ENCODE results near the gene RNF166. TPM values are rescaled to one million over a fixed set of nuclear protein-coding genes. Genes with fewer than 3 reads are reported as not detected.
"Not testable (repeated sequence)": the region's sequence is repeated elsewhere in the genome, so short reads cannot be mapped to it uniquely, and the experiment has no call there.

The RNF166 gene
- total and polyA plus RNA-seq, 5 experiments from 2014 or later = 79.4 to 230 (median 104) TPM

- ATAC-seq = peak; percentile 57 to 64
- Mint-ChIP-seq H3K36me3 (peaks cover 0 to 9% (median 4%) of the 10 kb centered on the region in 3 donors), H3K4me1 (peaks cover 9 to 48% (median 37%) of the 10 kb centered on the region in 4 donors), H3K27me3 (no peaks in the 10 kb centered on the region), H3K4me3 (peak overlapping the region; percentile 71 to 91 (median 84)), H3K9me3 (no peaks in the 10 kb centered on the region), H3K27ac (peak overlapping the region; percentile 90 to 98 (median 96))
- POLR2A ChIA-PET = interaction anchor here (0.7 to 6.0 kb wide), 10 partner anchors 10 to 176 kb away, joined by 3 to 100 read pairs (median 4); partner anchors contain the start of gene TRAPPC2L
- DNase-seq = peak in 9 of 10 donors; percentile 44 to 79 (median 62)
Measured at GRCh38 chr16:88681709-88682451, 24.3 kb downstream of the RNF166 start.

- Mint-ChIP-seq H3K27me3 (no peaks in the 10 kb centered on the region), H3K4me1 (peaks cover 9 to 48% (median 37%) of the 10 kb centered on the region in 4 donors), H3K9me3 (no peaks in the 10 kb centered on the region), H3K27ac (peak overlapping the region; percentile 90 to 98 (median 96)), H3K36me3 (peaks cover 0 to 9% (median 4%) of the 10 kb centered on the region in 3 donors), H3K4me3 (peak overlapping the region; percentile 48 to 91 (median 82))
- peak; percentile 18 to 26 for ATAC-seq
- DNase-seq = peak in 3 of 10 donors; percentile 53 to 55 (median 54)
- POLR2A ChIA-PET = interaction anchor here (0.7 to 6.0 kb wide), 12 partner anchors 9 to 176 kb away, joined by 3 to 100 read pairs (median 4); partner anchors contain the start of genes TRAPPC2L and ZC3H18
Measured at GRCh38 chr16:88681084-88681680, 25.0 kb downstream of the RNF166 start.

- ATAC-seq (no peak), DNase-seq (no peak)
- Mint-ChIP-seq H3K4me3 (peak overlapping the region; percentile 48 to 87 (median 78)), H3K27me3 (no peaks in the 10 kb centered on the region), H3K9me3 (no peaks in the 10 kb centered on the region), H3K27ac (peak overlapping the region in 9 of 10 donors; percentile 63 to 98 (median 95)), H3K36me3 (peaks cover 0 to 9% (median 4%) of the 10 kb centered on the region in 3 donors), H3K4me1 (peaks cover 9 to 48% (median 37%) of the 10 kb centered on the region in 4 donors)
- POLR2A ChIA-PET = interaction anchor here (0.5 to 6.0 kb wide), 13 partner anchors 8 to 177 kb away, joined by 3 to 100 read pairs (median 4); partner anchors contain the start of genes TRAPPC2L and ZC3H18
Measured at GRCh38 chr16:88680554-88681083, 25.6 kb downstream of the RNF166 start.

- Mint-ChIP-seq H3K4me1 (peaks cover 7 to 28% (median 24%) of the 10 kb centered on the region in 4 donors), H3K9me3 (no peaks in the 10 kb centered on the region), H3K4me3 (no peak overlapping the region), H3K36me3 (peaks cover 0 to 9% (median 4%) of the 10 kb centered on the region in 3 donors), H3K27me3 (no peaks in the 10 kb centered on the region), H3K27ac (peak overlapping the region in 1 of 10 donors; percentile 37)
- POLR2A ChIA-PET = interaction anchor here (0.5 to 6.0 kb wide), 4 partner anchors 23 to 815 kb away, joined by 3 to 100 read pairs (median 4); no protein-coding TSS in a partner anchor
- DNase-seq (no peak), ATAC-seq (no peak)
Measured at GRCh38 chr16:88678224-88678979, 27.8 kb downstream of the RNF166 start.

GRCh38 chr16:88677721-88678120, 28.5 kb downstream of the RNF166 start:
- Mint-ChIP-seq H3K4me3 (no peak overlapping the region), H3K9me3 (no peaks in the 10 kb centered on the region), H3K27me3 (no peaks in the 10 kb centered on the region), H3K27ac (no peak overlapping the region), H3K4me1 (peaks cover 7 to 26% (median 21%) of the 10 kb centered on the region in 4 donors), H3K36me3 (peaks cover 0 to 9% (median 4%) of the 10 kb centered on the region in 3 donors)
- no peak for DNase-seq
- no peak for ATAC-seq
- POLR2A ChIA-PET = interaction anchor here (0.5 to 0.6 kb wide), 2 partner anchors 799 to 815 kb away, joined by 3 read pairs; no protein-coding TSS in a partner anchor

GRCh38 chr16:88676502-88677242, 29.5 kb downstream of the RNF166 start:
- no peaks in the 10 kb centered on the region for H3K9me3 Mint-ChIP-seq
- H3K27me3 Mint-ChIP-seq = no peaks in the 10 kb centered on the region
- POLR2A ChIA-PET = no interaction called here
- no peak overlapping the region for H3K27ac Mint-ChIP-seq
- H3K36me3 Mint-ChIP-seq = peaks cover 0 to 9% (median 4%) of the 10 kb centered on the region in 3 donors
- H3K4me1 Mint-ChIP-seq = peaks cover 2 to 17% (median 11%) of the 10 kb centered on the region in 4 donors
- H3K4me3 Mint-ChIP-seq = no peak overlapping the region
- DNase-seq = no peak
- no peak for ATAC-seq

- ATAC-seq (no peak), DNase-seq (no peak)
- Mint-ChIP-seq H3K27me3 (no peaks in the 10 kb centered on the region), H3K4me1 (no peaks in the 10 kb centered on the region), H3K9me3 (no peaks in the 10 kb centered on the region), H3K27ac (peak overlapping the region in 1 of 10 donors; percentile 7), H3K36me3 (peaks cover 0 to 4% (median 0%) of the 10 kb centered on the region in 3 donors), H3K4me3 (no peak overlapping the region)
- POLR2A ChIA-PET = interaction anchor here (0.5 kb wide), 1 partner anchor 85 kb away, joined by 3 read pairs; no protein-coding TSS in a partner anchor
Measured at GRCh38 chr16:88673716-88674379, 32.4 kb downstream of the RNF166 start.

GRCh38 chr16:88672776-88673175, 33.4 kb downstream of the RNF166 start:
- ATAC-seq (no peak), DNase-seq (no peak)
- Mint-ChIP-seq H3K4me1 (no peaks in the 10 kb centered on the region), H3K27me3 (no peaks in the 10 kb centered on the region), H3K9me3 (no peaks in the 10 kb centered on the region), H3K27ac (no peak overlapping the region), H3K36me3 (peaks cover 0 to 3% (median 0%) of the 10 kb centered on the region in 3 donors), H3K4me3 (no peak overlapping the region)
- POLR2A ChIA-PET = interaction anchor here (1.2 kb wide), 1 partner anchor 9 kb away, joined by 9 read pairs; no protein-coding TSS in a partner anchor

- POLR2A ChIA-PET = interaction anchor here (1.2 to 1.4 kb wide), 2 partner anchors 10 to 13 kb away, joined by 3 to 9 read pairs; no protein-coding TSS in a partner anchor
- DNase-seq = no peak
- no peaks in the 10 kb centered on the region for H3K27me3 Mint-ChIP-seq
- H3K4me1 Mint-ChIP-seq = no peaks in the 10 kb centered on the region
- H3K4me3 Mint-ChIP-seq = no peak overlapping the region
- no peak for ATAC-seq
- H3K27ac Mint-ChIP-seq = no peak overlapping the region
- peaks cover 0 to 3% (median 0%) of the 10 kb centered on the region in 3 donors for H3K36me3 Mint-ChIP-seq
- no peaks in the 10 kb centered on the region for H3K9me3 Mint-ChIP-seq
Measured at GRCh38 chr16:88671806-88672205, 34.4 kb downstream of the RNF166 start.

- no peaks in the 10 kb centered on the region for H3K27me3 Mint-ChIP-seq
- no peaks in the 10 kb centered on the region for H3K9me3 Mint-ChIP-seq
- ATAC-seq = no peak
- no peak for DNase-seq
- no peak overlapping the region for H3K27ac Mint-ChIP-seq
- H3K36me3 Mint-ChIP-seq = peaks cover 0 to 3% (median 3%) of the 10 kb centered on the region in 3 donors
- H3K4me1 Mint-ChIP-seq = peaks cover 0 to 5% (median 2%) of the 10 kb centered on the region in 4 donors
- H3K4me3 Mint-ChIP-seq = no peak overlapping the region
- POLR2A ChIA-PET = interaction anchor here (0.7 to 1.2 kb wide), 4 partner anchors 11 to 619 kb away, joined by 3 read pairs; no protein-coding TSS in a partner anchor
Measured at GRCh38 chr16:88669980-88670379, 36.2 kb downstream of the RNF166 start.

- not testable (repeated sequence) for H3K4me1 Mint-ChIP-seq, DNase-seq, H3K27me3 Mint-ChIP-seq, H3K36me3 Mint-ChIP-seq, H3K9me3 Mint-ChIP-seq, ATAC-seq, H3K27ac Mint-ChIP-seq, H3K4me3 Mint-ChIP-seq
- POLR2A ChIA-PET = interaction anchor here (0.7 kb wide), 1 partner anchor 20 kb away, joined by 3 read pairs; no protein-coding TSS in a partner anchor
Measured at GRCh38 chr16:88669493-88669892, 36.7 kb downstream of the RNF166 start.

Measured in naive thymus-derived CD8-positive, alpha-beta T cell (primary cell).